SK-N-SH treated with all-trans-retinoic acid at 6 μM for 48 hours (cell line): Measurements from ENCODE around the gene FFAR4.

Source experiments
- ATAC-seq: fragments of 200-7000 bp; cut with Tn5 transposase; 3 replicates; pipeline ENCODE4 v1.9.1; 2020; ENCODE audit warnings: mild to moderate bottlenecking, moderate library complexity
- BACH2 ChIP-seq: fragments of 250-450 bp; sonication (Bioruptor Pico); IDR thresholded peaks from 2 replicates; pipeline ENCODE4 v1.9.0; 2021; ENCODE audit warnings: mild to moderate bottlenecking, borderline replicate concordance
- CREB5 ChIP-seq: fragments of 250-450 bp; sonication (Bioruptor Pico); IDR thresholded peaks from 2 replicates; pipeline ENCODE4 v1.5.1; 2020; ENCODE audit warnings: low read depth, mild to moderate bottlenecking, moderate library complexity
- CSDC2 ChIP-seq: fragments of 250-450 bp; sonication (Bioruptor Pico); IDR thresholded peaks from 2 replicates; pipeline ENCODE4 v1.5.0; 2020; ENCODE audit warnings: mild to moderate bottlenecking, moderate library complexity
- CSRNP3 ChIP-seq: fragments of 250-450 bp; sonication (Bioruptor Pico); IDR thresholded peaks from 2 replicates; pipeline ENCODE4 v1.5.1; 2021; ENCODE audit warnings: mild to moderate bottlenecking, moderate library complexity
- ESRRG ChIP-seq: fragments of 250-450 bp; sonication (Bioruptor Pico); IDR thresholded peaks from 2 replicates; pipeline ENCODE4 v1.6.1; 2021; ENCODE audit warnings: mild to moderate bottlenecking
- GLIS3 ChIP-seq: fragments of 250-450 bp; sonication (Bioruptor Pico); IDR thresholded peaks from 2 replicates; pipeline ENCODE4 v1.5.0; 2020; ENCODE audit warnings: mild to moderate bottlenecking, moderate library complexity
- ISL1 ChIP-seq: fragments of 250-450 bp; sonication (Bioruptor Pico); IDR thresholded peaks from 2 replicates; pipeline ENCODE4 v2.1.2; 2022; ENCODE audit warnings: mild to moderate bottlenecking, moderate library complexity
- OSR1 ChIP-seq: fragments of 250-450 bp; sonication (Bioruptor Pico); IDR thresholded peaks from 2 replicates; pipeline ENCODE4 v1.8.0; 2022; ENCODE audit warnings: moderate library complexity, mild to moderate bottlenecking, inconsistent platforms
- PATZ1 ChIP-seq: fragments of 250-450 bp; sonication (Bioruptor Pico); IDR thresholded peaks from 2 replicates; pipeline ENCODE4 v1.8.0; 2020; ENCODE audit warnings: mild to moderate bottlenecking, moderate library complexity, borderline replicate concordance
- POU6F1 ChIP-seq: fragments of 250-450 bp; sonication (Bioruptor Pico); IDR thresholded peaks from 2 replicates; pipeline ENCODE4 v1.8.0; 2021; ENCODE audit warnings: low read depth, mild to moderate bottlenecking, moderate library complexity, borderline replicate concordance
- PPARA ChIP-seq: fragments of 250-450 bp; sonication (Bioruptor Pico); IDR thresholded peaks from 2 replicates; pipeline ENCODE4 v1.5.0; 2020; ENCODE audit warnings: mild to moderate bottlenecking, borderline replicate concordance
- RARB ChIP-seq: fragments of 250-450 bp; sonication (Bioruptor Pico); IDR thresholded peaks from 2 replicates; pipeline ENCODE4 v1.8.0; 2021; ENCODE audit warnings: mild to moderate bottlenecking, moderate library complexity
- SNAI2 ChIP-seq: fragments of 250-450 bp; sonication (Bioruptor Pico); IDR thresholded peaks from 2 replicates; pipeline ENCODE4 v1.5.0; 2020; ENCODE audit warnings: mild to moderate bottlenecking, moderate library complexity
- TCF4 ChIP-seq: fragments of 250-450 bp; sonication (Bioruptor Pico); IDR thresholded peaks from 2 replicates; pipeline ENCODE4 v1.8.0; 2021; ENCODE audit warnings: mild to moderate bottlenecking, moderate library complexity, borderline replicate concordance
- TOX ChIP-seq: fragments of 250-450 bp; sonication (Bioruptor Pico); IDR thresholded peaks from 2 replicates; pipeline ENCODE4 v1.8.0; 2021; ENCODE audit warnings: mild to moderate bottlenecking, moderate library complexity, borderline replicate concordance
- TSHZ2 ChIP-seq: fragments of 250-450 bp; sonication (Bioruptor Pico); IDR thresholded peaks from 2 replicates; pipeline ENCODE4 v1.5.0; 2020; ENCODE audit warnings: mild to moderate bottlenecking, moderate library complexity
- ZNF565 ChIP-seq: fragments of 450-650 bp; formaldehyde crosslinking; conservative IDR thresholded peaks from 2 replicates; pipeline ENCODE4 v1.5.0; 2020; ENCODE audit warnings: low read depth, mild to moderate bottlenecking, moderate library complexity
- ZNF70 ChIP-seq: fragments of 450-650 bp; formaldehyde crosslinking; IDR thresholded peaks from 2 replicates; pipeline ENCODE4 v1.5.0; 2020; ENCODE audit warnings: mild to moderate bottlenecking, moderate library complexity

Gene FFAR4

GRCh38 chr10:93568105-93568390, 1.6 kb downstream of the FFAR4 start (continued):
- TF ChIP-seq PATZ1 = no peak

- no peak for ATAC-seq
- TF ChIP-seq ISL1 = no peak
- TF ChIP-seq CSDC2 = no peak
- no peak for TF ChIP-seq TCF4 (CRISPR knock-in tag)
These were observed 3.9 kb downstream of the FFAR4 start for GRCh38 chr10:93570383-93570782.

GRCh38 chr10:93572606-93573005, 6.1 kb downstream of the FFAR4 start:
- no peak for ATAC-seq
- TF ChIP-seq BACH2 (CRISPR knock-in tag) = no peak
- no peak for TF ChIP-seq CSRNP3 (CRISPR knock-in tag)
- TF ChIP-seq ZNF70 (CRISPR knock-in tag) = no peak
- TF ChIP-seq RARB = no peak
- no peak for TF ChIP-seq TSHZ2 (CRISPR knock-in tag)
- TF ChIP-seq GLIS3 (CRISPR knock-in tag) = no peak
- TF ChIP-seq TOX (CRISPR knock-in tag) = no peak
- TF ChIP-seq SNAI2 (CRISPR knock-in tag) = no peak
- TF ChIP-seq CSDC2 = no peak
- TF ChIP-seq PPARA (CRISPR knock-in tag) = no peak
- TF ChIP-seq CREB5 = no peak
- no peak for TF ChIP-seq POU6F1 (CRISPR knock-in tag)
- TF ChIP-seq OSR1 (CRISPR knock-in tag) = no peak
- TF ChIP-seq PATZ1 = no peak
- no peak for TF ChIP-seq ESRRG (CRISPR knock-in tag)
- no peak for TF ChIP-seq ZNF565 (CRISPR knock-in tag)
